Measurements from ENCODE around the gene CBL.

The CBL gene

DNA sequence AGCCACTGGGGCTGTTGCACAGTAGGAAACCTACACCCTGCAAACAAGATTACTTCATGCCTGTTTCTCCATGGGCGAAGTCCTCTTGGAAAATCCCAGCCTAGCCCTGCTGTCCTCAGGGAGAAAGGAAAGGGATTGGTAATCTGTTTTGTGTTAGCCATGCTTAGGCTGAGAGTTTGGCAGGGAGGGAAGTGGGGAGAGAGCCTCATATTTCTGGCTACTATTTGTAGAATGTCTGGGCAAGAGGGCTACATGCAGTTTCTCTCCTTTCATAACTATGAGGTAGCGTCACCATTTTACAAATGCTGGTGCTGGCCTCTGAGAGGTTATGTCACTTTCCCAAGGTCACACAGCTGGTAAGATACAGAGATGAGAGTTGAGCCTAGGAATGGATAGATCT is 141.1 kb downstream of the CBL start:
- DNase-seq (ENCODE audit: low read depth in 2 of 2) = no peak

DNA sequence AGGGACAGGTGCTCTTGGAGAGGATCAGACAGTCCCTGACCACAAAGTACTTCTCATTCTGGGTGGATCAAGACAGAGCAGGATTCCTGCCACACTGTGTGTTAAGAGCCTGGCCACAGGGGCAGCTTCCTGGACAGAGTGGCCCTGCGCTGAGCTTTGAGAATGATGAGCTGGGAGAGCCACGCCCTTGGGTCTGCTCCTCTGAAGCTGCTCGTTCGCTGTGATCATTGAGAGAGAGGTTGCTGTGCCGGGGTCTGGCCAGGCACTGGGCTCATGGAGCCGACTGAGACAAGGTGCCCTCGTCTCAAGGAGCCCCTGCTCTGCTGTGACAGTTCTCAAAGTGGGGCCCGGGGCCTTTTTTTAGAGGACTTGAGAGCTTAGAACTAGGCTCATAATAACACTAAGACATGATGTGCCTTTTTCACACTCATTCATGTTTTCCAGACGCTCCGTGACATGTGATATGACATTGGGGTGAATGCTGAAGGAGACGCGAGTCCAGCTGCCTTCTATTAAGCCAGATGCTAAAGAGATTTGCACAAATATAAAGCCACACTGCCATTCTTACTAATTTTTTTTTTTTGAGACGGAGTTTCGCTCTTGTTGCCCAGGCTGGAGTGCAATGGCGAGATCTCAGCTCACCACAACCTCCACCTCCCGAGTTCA is 141.9 kb downstream of the CBL start:
- no peak for DNase-seq (ENCODE audit: low read depth in 2 of 2)

DNA sequence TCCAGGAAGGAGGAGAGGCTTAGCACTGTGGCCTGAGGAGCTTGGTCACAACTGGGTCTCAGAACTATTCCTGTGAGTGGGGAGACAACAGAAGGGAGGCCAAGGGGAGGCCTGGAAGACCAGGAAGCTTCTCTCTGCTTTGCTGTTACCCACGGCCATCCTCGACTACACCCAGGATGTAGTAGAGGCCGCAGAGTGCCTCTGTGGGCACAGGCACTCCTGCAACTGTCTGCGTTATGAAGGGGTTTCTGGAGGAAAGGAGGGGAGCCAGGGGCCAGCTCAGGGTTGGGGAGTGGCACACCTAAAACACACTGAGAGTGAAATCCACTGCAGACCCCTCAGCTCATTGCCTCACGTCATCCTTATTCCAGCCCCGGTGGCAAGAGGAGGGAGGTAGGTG is 144.2 kb downstream of the CBL start:
- no peak for DNase-seq (ENCODE audit: low read depth in 2 of 2)

DNA sequence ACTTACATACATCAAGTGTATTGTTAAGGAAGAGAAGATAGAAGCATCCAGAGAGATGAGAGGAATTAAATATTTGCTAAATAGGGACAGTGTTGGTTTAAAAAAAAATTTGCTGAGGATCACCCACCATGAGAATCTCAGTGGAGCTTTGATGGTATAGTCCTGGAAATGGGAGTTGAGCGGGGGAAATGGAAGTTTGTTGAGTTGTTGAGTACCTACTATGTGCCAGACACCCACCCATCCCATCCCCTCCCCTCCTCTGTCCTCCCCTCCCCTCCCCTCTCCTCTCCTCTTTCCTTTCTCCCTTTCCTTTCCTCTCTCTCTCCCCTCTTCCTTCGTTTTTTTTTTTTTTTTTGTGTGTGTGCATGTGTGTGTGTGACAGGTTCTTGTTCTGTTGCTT is 145.1 kb downstream of the CBL start:
- DNase-seq (ENCODE audit: low read depth in 2 of 2) = no peak

DNA sequence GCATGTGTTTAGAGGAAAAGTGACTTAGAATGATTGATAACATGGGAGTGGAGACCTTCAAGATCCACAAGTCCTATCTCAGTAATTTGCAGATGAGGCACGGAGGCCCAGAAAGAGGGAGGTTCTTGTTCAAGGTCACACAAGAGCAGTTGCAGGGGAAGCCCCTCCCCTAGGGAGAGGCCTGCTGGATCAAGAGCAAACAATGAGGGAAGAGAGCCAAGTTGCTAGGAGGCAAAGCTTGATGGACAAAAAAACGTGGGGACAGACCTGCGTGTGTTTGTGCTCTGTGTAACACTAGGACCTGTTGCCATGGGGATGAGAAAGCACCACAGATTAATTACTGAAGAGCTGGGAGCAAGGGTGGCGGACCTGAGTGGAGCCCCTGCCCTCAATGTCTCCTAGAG is 146.7 kb downstream of the CBL start:
- no peak for DNase-seq (ENCODE audit: low read depth in 2 of 2)

DNA sequence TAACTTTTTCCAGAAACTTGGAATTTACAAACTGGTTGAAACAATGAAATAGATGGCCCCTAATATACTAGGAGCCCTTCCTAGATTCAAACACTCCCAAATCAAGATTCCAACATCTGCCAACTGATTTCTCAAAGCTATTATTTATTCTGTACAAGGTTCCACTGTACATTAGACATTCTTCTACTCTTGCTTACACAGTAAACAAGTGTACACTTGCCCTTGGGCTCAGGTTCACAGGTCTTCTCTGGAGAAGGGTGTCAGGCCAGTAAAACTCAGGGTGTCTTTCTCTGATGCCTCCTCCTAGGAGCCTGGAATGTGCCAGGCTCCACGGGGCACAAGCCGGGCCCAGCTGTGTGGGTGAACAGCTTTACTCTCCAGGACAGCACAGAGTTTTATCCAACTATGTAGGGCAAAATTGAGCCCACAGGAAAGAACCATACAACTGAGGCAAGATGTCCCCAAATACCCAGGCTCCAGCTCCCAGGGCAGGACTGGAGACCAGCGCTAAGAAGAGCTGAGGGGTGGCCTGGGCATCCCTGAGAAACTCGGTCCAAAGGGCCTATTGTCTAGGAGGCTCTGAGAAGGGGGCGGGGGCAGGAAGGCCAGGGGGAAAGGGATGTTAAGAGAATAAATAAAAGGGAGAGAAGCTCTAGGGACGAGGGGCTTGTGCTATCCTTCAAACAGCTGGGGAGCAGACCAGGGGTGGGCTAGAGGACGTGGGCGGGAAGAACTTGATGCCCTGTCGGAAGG is 149.1 kb downstream of the CBL start:
- DNase-seq (ENCODE audit: low read depth in 2 of 2) = no peak

DNA sequence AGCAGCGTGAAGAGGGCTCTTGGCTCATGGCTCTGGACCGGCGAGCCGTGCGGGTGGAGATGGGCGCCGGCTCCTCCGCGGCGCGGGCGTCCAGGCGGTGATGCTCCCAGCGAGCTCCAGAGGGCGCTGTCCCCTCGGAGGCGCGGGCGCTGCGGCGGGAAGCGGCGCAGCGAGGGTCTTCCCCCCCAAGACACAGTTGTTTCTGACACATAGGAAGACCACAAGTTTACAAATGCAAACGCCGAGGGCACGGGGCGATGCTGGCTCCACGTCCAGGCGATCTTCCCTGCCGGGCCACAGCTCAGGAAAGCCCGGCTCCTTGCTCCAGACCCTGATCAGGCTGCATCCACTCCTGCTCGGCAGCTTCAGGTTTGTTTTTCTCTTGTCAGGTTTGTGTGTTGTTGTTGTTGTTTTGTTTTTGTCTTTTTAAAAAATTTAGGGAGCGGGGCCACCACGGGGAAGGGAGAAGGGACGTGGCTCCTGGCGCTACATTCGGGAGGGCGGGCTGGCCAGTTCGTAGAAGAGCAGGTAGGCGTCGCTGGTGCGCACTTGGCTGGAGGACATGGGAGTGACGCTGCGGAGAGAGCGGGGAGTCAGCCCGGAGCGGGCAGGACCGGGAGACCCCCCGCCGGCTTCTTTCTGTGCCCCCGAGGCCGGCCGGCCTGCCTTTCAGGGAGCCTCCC is 150.4 kb downstream of the CBL start:
- DNase-seq (ENCODE audit: low read depth in 2 of 2) = peak in 1 of 2 donors; percentile 32

DNA sequence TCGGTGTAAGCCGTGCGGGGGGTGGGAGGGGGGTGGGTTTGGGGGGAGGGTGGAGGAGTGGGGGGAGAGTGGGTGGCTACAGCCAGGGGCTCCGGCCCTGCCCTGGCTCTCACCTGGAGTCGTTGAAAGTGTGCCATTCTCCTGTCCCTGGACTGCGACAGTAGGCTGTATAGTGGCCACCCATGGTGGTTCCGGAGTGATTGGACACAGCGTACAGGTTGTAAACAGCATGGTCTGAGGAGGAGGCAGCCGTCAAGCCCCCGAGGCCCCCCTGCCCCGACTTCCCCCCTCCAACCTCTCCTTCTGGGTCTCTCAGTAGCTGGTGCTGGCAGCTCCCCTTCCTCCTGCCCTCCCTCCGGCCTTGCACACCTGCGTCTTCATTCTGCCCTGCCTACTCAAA is 150.9 kb downstream of the CBL start:
- no peak for DNase-seq (ENCODE audit: low read depth in 2 of 2)
